ENCODE results near the gene C1orf74.
A peak's percentile ranks its signal among the peaks of the same experiment; 100 is the strongest.

The C1orf74 gene

DNA sequence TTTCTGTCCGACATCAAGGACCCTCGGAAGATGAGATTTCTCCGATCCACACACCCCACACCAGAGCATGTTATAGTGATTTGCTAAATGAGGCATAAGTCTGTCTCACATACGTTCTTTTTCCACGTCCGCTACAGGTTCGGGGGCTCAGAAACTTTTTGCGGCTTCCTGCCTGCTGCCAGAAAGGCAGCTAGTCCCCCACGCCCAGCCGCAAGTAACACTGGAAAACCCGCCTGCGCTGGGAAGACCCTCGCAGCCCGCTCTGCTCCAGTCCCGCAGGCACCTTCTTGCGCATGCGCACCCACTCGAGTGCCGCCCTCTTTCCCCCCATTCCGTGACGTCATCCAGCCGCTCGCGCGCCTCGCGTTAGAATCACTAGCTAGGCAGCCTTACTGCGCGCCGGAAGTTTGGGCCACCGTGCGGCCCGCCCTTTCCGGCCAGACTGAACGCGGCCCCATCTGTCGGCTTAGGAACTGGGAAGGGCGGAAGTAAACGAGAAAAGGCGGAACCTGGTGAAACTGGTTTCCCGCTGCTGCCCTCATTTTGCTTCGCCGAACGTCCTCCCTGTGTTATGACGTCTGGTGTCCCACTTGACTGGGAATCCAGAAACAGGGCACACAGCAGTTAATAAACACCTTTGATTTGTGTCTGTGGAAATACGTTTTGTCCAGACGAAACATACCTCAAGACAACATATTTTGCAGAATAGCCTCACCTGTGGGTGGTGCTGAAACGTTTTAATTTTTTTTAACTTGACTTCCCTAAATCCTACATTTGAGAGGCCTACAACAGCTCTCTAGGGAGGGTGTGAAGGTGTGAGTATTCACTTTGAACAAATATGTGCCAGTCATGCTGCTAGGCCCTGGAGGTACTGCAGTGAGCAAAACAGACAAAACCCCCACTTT lies at the start of gene C1orf74:
Gene C1orf74 (minus strand): TSS at position 295 of the 905 bp plus-strand sequence. CDS start 925 bp downstream, outside the sequence.
- DNase-seq (ENCODE audit: extremely low read depth in 1 of 2, low read depth in 1 of 2): peak; percentile 99 to 100

DNA sequence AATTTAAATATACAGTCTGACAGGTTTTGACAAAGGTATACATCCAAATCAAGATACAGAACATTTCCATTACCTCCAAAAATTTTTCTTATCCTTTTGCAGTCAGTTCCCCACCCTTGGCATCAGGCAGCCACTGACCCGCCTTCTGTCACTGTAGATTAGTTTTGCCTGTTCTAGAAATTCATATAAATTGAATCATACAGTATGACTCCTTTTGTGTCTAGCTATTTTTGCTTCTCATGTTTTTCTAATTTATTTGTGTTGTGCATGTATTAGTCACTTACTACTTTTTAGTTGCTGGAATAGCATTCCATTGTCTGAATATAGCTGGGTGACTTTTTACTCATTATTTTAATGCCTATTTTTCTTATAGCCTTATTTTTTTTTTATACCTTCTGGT lies 47.3 kb upstream of the C1orf74 start:
- no peak for DNase-seq (ENCODE audit: extremely low read depth in 1 of 2, low read depth in 1 of 2)

DNA sequence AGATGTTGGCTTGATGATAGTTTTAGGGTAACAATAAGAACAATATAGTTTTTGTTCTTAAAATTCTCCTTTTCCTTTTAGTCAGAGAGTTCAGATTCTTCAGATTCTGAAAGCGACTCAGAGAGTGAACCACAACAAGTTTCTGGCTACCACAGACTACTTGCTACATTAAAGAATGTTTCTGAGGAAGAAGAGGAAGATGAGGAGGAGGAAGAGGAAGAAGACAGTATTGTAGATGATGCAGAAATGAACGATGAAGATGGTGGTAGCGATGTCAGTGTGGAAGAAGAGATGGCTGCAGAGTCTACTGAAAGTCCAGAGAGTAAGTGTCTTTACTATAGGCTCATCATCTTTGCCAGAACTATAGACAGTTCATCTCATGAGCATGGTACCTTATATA lies 46.4 kb upstream of the C1orf74 start:
- DNase-seq (ENCODE audit: extremely low read depth in 1 of 2, low read depth in 1 of 2): no peak

DNA sequence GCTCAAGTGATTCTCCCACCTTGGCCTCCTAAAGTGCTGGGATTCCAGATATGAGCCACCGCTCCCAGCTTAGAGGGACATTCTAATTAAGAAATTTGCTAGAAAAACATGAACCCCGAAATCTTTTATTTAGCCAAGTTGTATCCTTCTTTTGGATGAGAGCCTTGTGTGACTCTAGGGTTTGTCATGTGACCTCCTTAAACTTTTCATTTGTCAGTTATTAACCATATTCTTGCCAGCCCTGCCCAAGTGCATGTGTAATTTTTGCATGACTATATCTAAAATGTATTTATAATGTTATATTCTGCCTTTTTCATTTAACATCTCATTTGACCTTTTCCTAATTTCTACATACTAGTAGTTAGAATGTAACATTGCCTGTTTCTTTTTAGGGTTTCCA lies 45.4 kb upstream of the C1orf74 start:
- DNase-seq (ENCODE audit: extremely low read depth in 1 of 2, low read depth in 1 of 2): no peak

- DNase-seq (ENCODE audit: extremely low read depth in 1 of 2, low read depth in 1 of 2): peak; percentile 74 to 78
Measured at GRCh38 chr1:209827384-209828262, 43.3 kb upstream of the C1orf74 start, which contains the start of gene UTP25. Gene UTP25 (plus strand): TSS chr1:209827972. CDS start chr1:209828064, 92 bp downstream.

DNA sequence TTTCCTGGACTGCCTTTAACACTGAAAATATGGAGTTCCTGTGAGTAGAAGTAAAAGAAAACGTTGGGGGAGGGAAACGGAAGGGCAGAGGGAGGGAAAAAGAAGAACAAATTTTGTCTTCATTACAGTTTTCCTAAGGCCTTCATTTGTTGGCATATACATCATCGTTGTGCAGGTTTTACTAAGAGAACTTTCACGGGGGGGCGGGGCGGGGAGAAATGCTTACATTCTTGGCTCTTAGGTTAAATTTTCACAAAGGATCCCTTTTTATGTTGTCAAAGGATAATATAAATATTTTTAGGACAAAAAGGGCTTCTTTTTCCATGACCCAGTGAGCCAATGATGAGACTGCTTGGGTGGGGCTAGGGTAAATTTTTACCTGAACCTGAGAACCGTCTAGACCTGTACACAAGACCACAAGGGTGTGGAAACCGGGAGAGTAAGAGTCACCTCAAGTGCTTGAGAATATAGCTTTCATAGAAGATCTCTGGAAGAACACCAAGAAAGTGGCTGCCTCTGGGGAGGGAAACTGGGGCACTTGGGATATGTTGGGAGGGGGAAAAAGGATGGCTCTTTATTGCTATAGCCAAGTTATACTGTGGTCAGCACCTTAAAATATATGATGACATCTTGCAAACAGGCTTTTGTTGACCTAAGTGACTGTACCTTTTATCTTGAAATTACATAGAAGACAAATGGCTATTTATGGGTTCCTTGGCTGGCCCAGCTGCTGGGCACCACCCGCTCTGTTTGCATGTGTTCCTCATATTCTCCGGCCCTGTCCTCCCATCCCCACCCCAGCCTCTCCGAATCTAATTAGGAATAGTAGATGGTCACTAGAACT lies 41.5 kb upstream of the C1orf74 start:
- no peak for DNase-seq (ENCODE audit: extremely low read depth in 1 of 2, low read depth in 1 of 2)

- DNase-seq (ENCODE audit: extremely low read depth in 1 of 2, low read depth in 1 of 2): no peak
Measured at GRCh38 chr1:209823143-209824041, 39.0 kb upstream of the C1orf74 start.

DNA sequence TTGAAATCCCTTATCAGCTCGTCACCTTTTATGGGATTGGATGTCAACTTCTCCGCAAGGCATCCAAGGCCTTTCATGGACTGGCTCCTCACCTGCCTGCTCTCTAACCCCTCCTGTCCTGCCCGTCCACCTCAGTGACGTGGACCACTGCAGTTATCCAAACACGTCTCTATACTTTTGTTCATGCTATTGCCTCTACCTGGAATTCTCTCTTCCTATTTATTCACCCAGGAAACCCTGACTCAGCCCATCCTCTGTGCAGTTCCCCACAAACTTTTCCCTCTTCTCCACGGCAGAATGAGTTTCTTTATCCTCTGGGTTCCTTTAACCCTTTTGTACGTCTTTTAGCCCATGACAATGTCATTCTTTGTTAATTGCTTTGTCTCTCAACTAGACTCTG lies 38.3 kb upstream of the C1orf74 start:
- DNase-seq (ENCODE audit: extremely low read depth in 1 of 2, low read depth in 1 of 2): no peak

DNA sequence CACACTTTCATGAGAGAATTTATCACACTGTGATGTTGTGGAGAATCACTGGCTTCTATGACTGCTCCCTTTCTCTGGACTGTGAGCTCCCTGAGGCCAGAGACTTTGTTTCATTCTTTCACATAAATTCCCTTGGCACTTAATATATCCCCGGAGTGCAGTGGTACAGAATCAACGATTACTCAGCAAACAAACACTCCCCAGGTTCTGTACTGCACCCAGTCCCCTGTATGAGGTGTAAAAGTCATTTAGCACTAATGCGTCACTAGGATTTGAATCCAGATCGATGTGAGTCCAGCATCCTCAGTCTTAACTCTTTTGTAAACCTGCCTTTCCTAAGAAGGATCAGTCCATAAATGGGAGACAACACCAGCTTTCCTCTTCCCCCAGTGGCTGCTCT lies 36.6 kb upstream of the C1orf74 start:
- no peak for DNase-seq (ENCODE audit: extremely low read depth in 1 of 2, low read depth in 1 of 2)

DNA sequence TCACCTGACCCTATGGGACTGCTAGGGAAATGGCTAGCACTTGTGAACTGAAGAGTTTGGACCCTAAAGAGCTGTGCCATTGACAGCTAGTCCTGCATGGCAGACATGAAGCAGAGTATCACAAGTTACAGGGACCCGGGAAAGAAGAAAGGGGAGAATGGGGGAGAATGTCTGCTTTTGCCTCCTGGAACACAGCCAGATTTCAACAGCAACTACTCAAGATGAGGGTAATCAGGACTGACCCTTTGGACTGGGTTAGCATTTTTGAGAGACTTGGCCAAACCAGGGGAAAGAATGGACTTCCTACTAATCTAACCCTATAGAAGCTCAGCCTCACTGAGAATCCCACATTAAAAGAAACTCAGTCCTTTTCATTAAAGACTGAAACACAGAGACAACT lies 34.7 kb upstream of the C1orf74 start:
- no peak for DNase-seq (ENCODE audit: extremely low read depth in 1 of 2, low read depth in 1 of 2)

- no peak for DNase-seq (ENCODE audit: extremely low read depth in 1 of 2, low read depth in 1 of 2)
Measured at GRCh38 chr1:209817691-209818090, 33.3 kb upstream of the C1orf74 start.

GRCh38 chr1:209816923-209817322 lies 32.6 kb upstream of the C1orf74 start:
- no peak for DNase-seq (ENCODE audit: extremely low read depth in 1 of 2, low read depth in 1 of 2)

DNA sequence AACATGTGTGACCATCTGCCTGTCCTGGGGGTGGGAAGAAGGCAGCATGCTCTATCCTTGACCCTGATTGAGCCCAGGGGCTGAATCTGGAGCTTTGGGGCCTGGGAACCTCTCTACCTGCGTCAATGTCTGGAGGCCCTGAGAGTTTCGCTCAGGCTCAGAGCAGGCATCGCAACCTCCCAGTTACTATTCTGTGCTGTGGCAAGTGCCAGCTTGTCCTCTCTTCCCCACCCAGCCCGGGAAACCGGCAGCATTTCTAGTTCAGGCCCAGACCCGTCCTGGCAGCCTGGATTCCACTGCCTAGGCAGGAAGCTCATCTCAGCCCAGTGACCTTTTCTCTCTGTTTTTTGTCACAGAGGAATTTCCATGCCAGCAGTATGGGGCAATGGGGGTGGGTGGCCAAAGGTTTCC lies 31.6 kb upstream of the C1orf74 start:
- no peak for DNase-seq (ENCODE audit: extremely low read depth in 1 of 2, low read depth in 1 of 2)

DNA sequence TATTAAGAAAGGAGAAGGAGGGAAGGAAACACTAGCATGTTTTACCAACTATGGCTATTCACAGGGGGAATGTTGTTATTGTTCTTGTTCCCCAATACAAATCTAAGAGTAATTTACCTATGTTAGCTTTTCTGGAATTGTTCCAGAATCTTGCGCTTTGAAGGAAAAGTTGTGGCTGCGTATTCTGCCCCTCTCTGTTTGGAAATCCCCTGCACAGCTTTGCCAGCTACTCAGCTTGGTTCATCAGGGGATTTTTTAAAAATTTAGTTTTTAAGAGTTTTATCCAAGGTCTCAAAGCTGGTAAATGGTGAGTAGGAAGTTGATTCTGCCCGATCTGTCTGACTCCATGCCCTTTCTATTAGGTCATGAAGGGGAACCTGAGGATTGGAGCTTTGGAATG lies 31.1 kb upstream of the C1orf74 start:
- DNase-seq (ENCODE audit: extremely low read depth in 1 of 2, low read depth in 1 of 2): no peak

DNA sequence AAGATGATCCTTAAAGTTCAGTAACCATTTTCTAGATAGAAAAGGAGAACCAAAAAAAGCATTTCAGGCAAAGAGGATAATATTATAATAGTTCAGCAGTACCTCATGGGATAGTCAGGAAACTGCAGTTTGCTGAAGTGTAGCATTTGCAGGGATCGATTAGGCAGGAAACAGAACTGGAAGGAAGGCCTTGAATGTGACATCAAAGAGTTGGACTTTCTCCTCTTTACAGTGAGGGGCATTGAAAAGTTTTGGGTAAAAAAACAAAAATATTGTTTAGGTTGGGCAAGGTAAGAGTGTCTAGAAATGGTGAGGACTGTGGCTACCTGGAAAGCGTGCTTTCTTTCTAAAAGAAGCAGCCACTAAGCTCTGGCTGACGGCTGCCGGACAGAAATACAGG lies 29.5 kb upstream of the C1orf74 start:
- no peak for DNase-seq (ENCODE audit: extremely low read depth in 1 of 2, low read depth in 1 of 2)

- DNase-seq (ENCODE audit: extremely low read depth in 1 of 2, low read depth in 1 of 2): no peak
Measured at GRCh38 chr1:209810783-209811182, 26.4 kb upstream of the C1orf74 start.

- no peak for DNase-seq (ENCODE audit: extremely low read depth in 1 of 2, low read depth in 1 of 2)
Measured at GRCh38 chr1:209809611-209810010, 25.3 kb upstream of the C1orf74 start.

DNA sequence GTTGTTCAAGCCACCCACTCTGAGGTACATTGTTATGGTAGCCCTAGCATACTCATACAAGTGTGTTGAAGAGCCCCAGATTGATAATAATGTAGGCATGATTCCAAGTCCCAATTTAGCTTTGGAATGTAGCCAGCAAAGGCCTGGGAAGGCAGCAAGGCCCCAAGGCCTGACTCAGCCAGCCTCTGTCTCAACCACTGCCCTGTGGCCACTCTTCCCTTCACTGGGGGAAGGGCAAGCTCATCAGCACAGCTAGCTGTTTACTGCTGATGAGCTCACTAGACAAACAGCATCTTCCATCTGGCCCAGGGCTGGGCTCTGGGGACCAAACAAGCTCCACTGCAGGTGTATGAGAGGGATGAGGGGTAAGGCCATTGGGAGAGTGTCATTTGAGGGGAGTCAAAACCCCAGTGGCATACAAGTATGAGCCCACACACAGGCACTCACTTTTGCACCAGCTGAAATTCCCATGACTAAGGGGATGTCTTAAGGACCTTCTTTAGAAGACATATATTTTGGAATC lies 23.8 kb upstream of the C1orf74 start:
- DNase-seq (ENCODE audit: extremely low read depth in 1 of 2, low read depth in 1 of 2): no peak

- no peak for DNase-seq (ENCODE audit: extremely low read depth in 1 of 2, low read depth in 1 of 2)
Measured at GRCh38 chr1:209807509-209807908, 23.1 kb upstream of the C1orf74 start.

All from activated CD8-positive, alpha-beta memory T cell treated with anti-CD3 and anti-CD28 coated beads for 1 hour (primary cell).